GM13976 (cell line): ENCODE results near the gene OSBPL3.

Experiments
- DNase-seq: peaks from one replicate; pipeline ENCODE4 v3.0.0; 2012; ENCODE audit warnings: low spot score
- in situ Hi-C: fragments of 300-500 bp; cut with MboI; formaldehyde crosslinking; loops from one replicate; pipeline ENCODE4 v1.12.0; 2022; ENCODE audit warnings: low sequenced_read_pairs, mixed read lengths, inconsistent platforms; ENCODE audit not compliant: unreplicated experiment
- TF ChIP-seq, protein P1 (sequence below): IDR thresholded peaks from 2 replicates; pipeline ENCODE4 v1.5.1; 2012; ENCODE audit warnings: borderline replicate concordance, mild to moderate bottlenecking; ENCODE audit not compliant: insufficient read depth; ENCODE audit errors: extremely low read depth, missing control alignments, control extremely low read depth

The OSBPL3 gene

GRCh38 chr7:24793982-24794648 lies 185.9 kb downstream of the OSBPL3 start:
- DNase-seq: no peak
- TF ChIP-seq, protein P1, sequence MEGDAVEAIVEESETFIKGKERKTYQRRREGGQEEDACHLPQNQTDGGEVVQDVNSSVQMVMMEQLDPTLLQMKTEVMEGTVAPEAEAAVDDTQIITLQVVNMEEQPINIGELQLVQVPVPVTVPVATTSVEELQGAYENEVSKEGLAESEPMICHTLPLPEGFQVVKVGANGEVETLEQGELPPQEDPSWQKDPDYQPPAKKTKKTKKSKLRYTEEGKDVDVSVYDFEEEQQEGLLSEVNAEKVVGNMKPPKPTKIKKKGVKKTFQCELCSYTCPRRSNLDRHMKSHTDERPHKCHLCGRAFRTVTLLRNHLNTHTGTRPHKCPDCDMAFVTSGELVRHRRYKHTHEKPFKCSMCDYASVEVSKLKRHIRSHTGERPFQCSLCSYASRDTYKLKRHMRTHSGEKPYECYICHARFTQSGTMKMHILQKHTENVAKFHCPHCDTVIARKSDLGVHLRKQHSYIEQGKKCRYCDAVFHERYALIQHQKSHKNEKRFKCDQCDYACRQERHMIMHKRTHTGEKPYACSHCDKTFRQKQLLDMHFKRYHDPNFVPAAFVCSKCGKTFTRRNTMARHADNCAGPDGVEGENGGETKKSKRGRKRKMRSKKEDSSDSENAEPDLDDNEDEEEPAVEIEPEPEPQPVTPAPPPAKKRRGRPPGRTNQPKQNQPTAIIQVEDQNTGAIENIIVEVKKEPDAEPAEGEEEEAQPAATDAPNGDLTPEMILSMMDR: no peak
- in situ Hi-C loops: no loop called here

DNA sequence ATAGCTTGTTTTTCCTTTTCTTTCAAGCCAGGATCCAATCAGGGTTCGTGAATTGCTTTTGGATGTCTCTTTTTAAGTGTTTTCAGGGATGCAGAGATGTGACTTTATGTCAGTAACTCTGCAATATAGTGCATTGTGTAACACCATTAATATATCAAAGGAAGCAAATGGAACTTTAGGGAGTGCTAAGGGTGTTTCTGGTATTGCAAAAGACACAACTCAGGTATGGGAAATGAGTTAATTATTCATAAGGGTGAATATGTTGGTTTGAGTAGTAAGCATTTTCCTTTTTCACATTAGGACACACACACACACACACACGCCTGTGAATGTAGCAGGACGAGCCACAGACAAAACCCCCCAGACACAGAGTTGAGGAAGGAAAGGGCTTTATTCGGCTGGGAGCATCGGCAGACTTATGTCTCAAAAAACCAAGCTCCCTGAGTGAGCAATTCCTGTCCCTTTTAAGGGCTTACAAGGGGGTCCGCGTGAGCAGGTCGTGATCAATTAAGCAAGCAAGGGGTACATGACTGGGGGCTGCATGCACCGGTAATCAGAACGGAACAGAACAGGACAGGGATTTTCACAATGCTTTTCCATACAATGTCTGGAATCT lies 190.9 kb downstream of the OSBPL3 start:
- DNase-seq: no peak
- TF ChIP-seq, protein P1: no peak
- in situ Hi-C loops: no loop called here

- TF ChIP-seq, protein P1: peak; percentile 15
Measured at GRCh38 chr7:24788075-24788474, 191.9 kb downstream of the OSBPL3 start.

GRCh38 chr7:24786941-24787340 lies 193.0 kb downstream of the OSBPL3 start:
- TF ChIP-seq, protein P1: no peak
- in situ Hi-C loops: no loop called here
- no peak for DNase-seq

More at GRCh38 chr7:24788075-24788474, 191.9 kb downstream of the OSBPL3 start:
- in situ Hi-C loops: no loop called here
- no peak for DNase-seq

GRCh38 chr7:24786306-24786705 lies 193.7 kb downstream of the OSBPL3 start:
- in situ Hi-C loops: no loop called here
- no peak for DNase-seq
- TF ChIP-seq, protein P1: no peak

DNA sequence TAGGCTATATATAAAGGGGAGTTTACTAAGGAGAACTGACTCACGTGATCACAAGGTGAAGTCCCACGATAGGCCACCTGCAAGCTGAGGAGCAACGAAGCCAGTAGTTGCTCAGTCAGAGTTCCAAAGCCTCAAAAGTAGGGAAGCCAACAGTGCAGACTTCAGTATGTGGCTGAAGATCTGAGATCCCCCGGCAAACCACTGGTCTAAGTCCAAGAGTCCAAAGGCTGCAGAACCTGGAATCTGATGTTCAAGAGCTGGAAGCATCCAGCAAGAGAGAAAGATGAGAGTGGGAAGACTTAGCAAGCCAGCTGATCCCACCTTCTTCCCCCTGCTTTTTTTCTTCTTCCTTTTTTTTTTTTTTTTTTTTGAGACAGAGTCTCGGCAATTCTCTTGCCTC lies 195.7 kb downstream of the OSBPL3 start:
- TF ChIP-seq, protein P1: no peak
- in situ Hi-C loops: no loop called here
- no peak for DNase-seq
